ENCODE data around the gene COL26A1.

- TF ChIP-seq CTCF (IDR thresholded peaks at IDR 0.05) = no peak
- no peak for TF ChIP-seq POLR2A (IDR thresholded peaks at IDR 0.05)
These were observed 5.0 kb downstream of the COL26A1 start for GRCh38 chr7:101367676-101368075.
